SK-N-SH (cell line): ENCODE results near the gene KIT. TPM values are rescaled to one million over a fixed set of nuclear protein-coding genes. Genes with fewer than 3 reads are reported as not detected.
A peak's percentile ranks its signal among the peaks of the same experiment; 100 is the strongest.

Experiments
- CTCF ChIA-PET: fragments of 300-600, 350-600 bp; formaldehyde crosslinking; extraction: SDS; loops from one replicate; lab custom pipeline; 2021; lab: Yijun Ruan, JAX
- POLR2A ChIA-PET: fragments of 350-600 bp; sonication (Branson Sonifier 250); formaldehyde crosslinking; extraction: SDS; loops from one replicate; lab custom pipeline; 2020; ENCODE audit warnings: antibody characterized with exemption, inconsistent platforms; lab: Yijun Ruan, JAX
- DNase-seq: peaks from one replicate; pipeline ENCODE4 v3.0.0; 2012
- H2AFZ ChIP-seq: fragments of 200-600 bp; sonication (generic); 2 replicates; pipeline ENCODE4 v1.8.1; 2016; ENCODE audit warnings: antibody characterized with exemption, mild to moderate bottlenecking, low read depth
- H3F3A ChIP-seq: fragments of 200-600 bp; sonication (generic); replicated peaks from 2 replicates; pipeline ENCODE3; 2016; ENCODE audit warnings: antibody characterized with exemption, mild to moderate bottlenecking; ENCODE audit not compliant: insufficient read depth
- H3K27ac ChIP-seq, 2 experiments: fragments of 200-500 bp in 1 of 2; fragments of 200-600 bp in 1 of 2; sonication (Bioruptor generic) in 1 of 2; sonication (generic), shearing (Covaris generic) in 1 of 2; 2 replicates each; pipeline versions ENCODE4 v1.5.1 to v1.6.1; 2014 to 2016; ENCODE audit warnings: low read depth in 2 of 2, inconsistent platforms in 1 of 2, low read length in 1 of 2, mild to moderate bottlenecking in 1 of 2, mixed read lengths in 1 of 2
- H3K27me3 ChIP-seq: fragments of 200-600 bp; sonication (generic), shearing (Covaris generic); 2 replicates; pipeline ENCODE4 v1.6.1; 2016; ENCODE audit warnings: mixed run types; ENCODE audit not compliant: insufficient read depth
- H3K36me3 ChIP-seq, 2 experiments: fragments of 200-500 bp in 1 of 2; fragments of 200-600 bp in 1 of 2; sonication (Bioruptor generic) in 1 of 2; sonication (generic) in 1 of 2; replicated peaks in 1 of 2; 2 replicates each; pipeline versions ENCODE3 to v1.5.1; 2014 to 2016; ENCODE audit warnings: low read length in 1 of 2, mild to moderate bottlenecking in 1 of 2; ENCODE audit not compliant: insufficient read depth in 2 of 2, control insufficient read depth in 1 of 2
- H3K4me1 ChIP-seq, 2 experiments: fragments of 200-500 bp in 1 of 2; fragments of 200-600 bp in 1 of 2; sonication (Bioruptor generic) in 1 of 2; sonication (generic), shearing (Covaris generic) in 1 of 2; 2 replicates each; pipeline versions ENCODE4 v1.5.1 to v1.6.1; 2014 to 2016; ENCODE audit warnings: low read depth in 1 of 2, low read length in 1 of 2, mixed run types in 1 of 2; ENCODE audit not compliant: insufficient read depth in 2 of 2, control insufficient read depth in 1 of 2
- H3K4me2 ChIP-seq: fragments of 200-600 bp; sonication (generic), shearing (Covaris generic); 2 replicates; pipeline ENCODE4 v1.6.1; 2017; ENCODE audit warnings: mixed run types
- H3K4me3 ChIP-seq, 2 experiments: fragments of 200-500 bp in 1 of 2; fragments of 200-600 bp in 1 of 2; sonication (Bioruptor generic) in 1 of 2; sonication (generic), shearing (Covaris generic) in 1 of 2; 2 replicates each; pipeline versions ENCODE4 v1.5.1 to v1.8.1; 2014 to 2016; ENCODE audit warnings: low read depth in 2 of 2, inconsistent platforms in 1 of 2, low read length in 1 of 2, mild to moderate bottlenecking in 1 of 2, mixed read lengths in 1 of 2, moderate library complexity in 1 of 2
- H3K79me2 ChIP-seq: fragments of 200-600 bp; sonication (generic); 2 replicates; pipeline ENCODE4 v1.8.1; 2017; ENCODE audit warnings: mild to moderate bottlenecking; ENCODE audit not compliant: insufficient read depth
- H3K9ac ChIP-seq: fragments of 200-600 bp; sonication (generic); 2 replicates; pipeline ENCODE4 v1.6.1; 2017; ENCODE audit warnings: mixed run types
- H3K9me2 ChIP-seq: fragments of 200-600 bp; sonication (generic); 2 replicates; pipeline ENCODE4 v1.6.1; 2017; ENCODE audit warnings: mixed run types
- H3K9me3 ChIP-seq: fragments of 200-600 bp; sonication (generic); 2 replicates; pipeline ENCODE4 v1.6.1; 2017; ENCODE audit warnings: mixed run types, mild to moderate bottlenecking, moderate library complexity
- H4K20me1 ChIP-seq: fragments of 200-600 bp; sonication (generic); 2 replicates; pipeline ENCODE4 v1.6.1; 2017; ENCODE audit warnings: mild to moderate bottlenecking, mixed run types; ENCODE audit not compliant: insufficient read depth
- CHD2 ChIP-seq: fragments of 150-350 bp; IDR thresholded peaks from 2 replicates; pipeline ENCODE4 v1.6.1; 2018; ENCODE audit warnings: low read length; ENCODE audit not compliant: partially characterized antibody
- ELF1 ChIP-seq: IDR thresholded peaks from 2 replicates; pipeline ENCODE4 v1.4.0; 2012
- EP300 ChIP-seq, 2 experiments: IDR thresholded peaks; 2 replicates each; pipeline versions ENCODE4 v1.4.0 to v1.6.1; 2012; ENCODE audit warnings: borderline replicate concordance in 1 of 2, low read depth in 1 of 2, low read length in 1 of 2
- EZH2phosphoT487 ChIP-seq: fragments of 200-600 bp; sonication (generic); IDR thresholded peaks from 2 replicates; pipeline ENCODE4 v1.6.1; 2017; ENCODE audit warnings: low read depth, mixed run types, mild to moderate bottlenecking, antibody characterized with exemption, moderate library complexity, borderline replicate concordance
- GATA2 ChIP-seq: sonication (generic); formaldehyde crosslinking; IDR thresholded peaks from 2 replicates; pipeline ENCODE4 v1.5.0; 2020; ENCODE audit warnings: mild to moderate bottlenecking, missing genetic modification reagents
- JUND ChIP-seq: IDR thresholded peaks from 2 replicates; pipeline ENCODE4 v1.4.0; 2012
- MXI1 ChIP-seq: IDR thresholded peaks from 2 replicates; pipeline ENCODE4 v1.6.1; 2012; ENCODE audit warnings: mild to moderate bottlenecking, low read depth, low read length, improper control_type of control experiment
- POLR2AphosphoS5 ChIP-seq: IDR thresholded peaks from 2 replicates; pipeline ENCODE4 v1.6.1; 2012; ENCODE audit warnings: low read depth, low read length
- RAD21 ChIP-seq: IDR thresholded peaks from 2 replicates; pipeline ENCODE4 v1.6.1; 2012; ENCODE audit warnings: mild to moderate bottlenecking, low read length
- RCOR1 ChIP-seq: fragments of 150-350 bp; IDR thresholded peaks from 2 replicates; pipeline ENCODE4 v1.6.1; 2017; ENCODE audit warnings: antibody characterized with exemption, low read length
- RXRA ChIP-seq: IDR thresholded peaks from 2 replicates; pipeline ENCODE4 v1.4.0; 2012; ENCODE audit warnings: low read depth, mild to moderate bottlenecking, borderline replicate concordance
- SIN3A ChIP-seq: IDR thresholded peaks from 2 replicates; pipeline ENCODE4 v1.6.1; 2012; ENCODE audit warnings: low read depth, mild to moderate bottlenecking, low read length, moderate library complexity, borderline replicate concordance
- TAF1 ChIP-seq: IDR thresholded peaks from 2 replicates; pipeline ENCODE4 v1.6.1; 2012; ENCODE audit warnings: low read depth, mild to moderate bottlenecking, low read length, moderate library complexity, borderline replicate concordance
- WGBS: methylation state at CpG from one replicate; pipeline ENCODE4 v1.1.6; 2017; ENCODE audit warnings: low lambda C conversion rate; 5-methylcytosine and 5-hydroxymethylcytosine counted together
- polyA plus RNA-seq, 3 experiments: library from polyadenylated mRNA; depleted of rRNA; stranded (reverse); fragments of >200 nt; gene quantifications; 2 replicates each; pipeline ENCODE4 v1.2.3, GENCODE V29; 2012
- TF ChIP-seq, protein P1 (sequence below): IDR thresholded peaks from 2 replicates; pipeline ENCODE4; 2012
- TF ChIP-seq, protein P2 (sequence below): IDR thresholded peaks from 2 replicates; pipeline ENCODE4 v1.4.0; 2012; ENCODE audit warnings: low read depth, borderline replicate concordance

Gene KIT
- polyA plus RNA-seq, 1 of the 3 experiments (the other 2 are of a cell fraction), result 0.79 TPM

DNA sequence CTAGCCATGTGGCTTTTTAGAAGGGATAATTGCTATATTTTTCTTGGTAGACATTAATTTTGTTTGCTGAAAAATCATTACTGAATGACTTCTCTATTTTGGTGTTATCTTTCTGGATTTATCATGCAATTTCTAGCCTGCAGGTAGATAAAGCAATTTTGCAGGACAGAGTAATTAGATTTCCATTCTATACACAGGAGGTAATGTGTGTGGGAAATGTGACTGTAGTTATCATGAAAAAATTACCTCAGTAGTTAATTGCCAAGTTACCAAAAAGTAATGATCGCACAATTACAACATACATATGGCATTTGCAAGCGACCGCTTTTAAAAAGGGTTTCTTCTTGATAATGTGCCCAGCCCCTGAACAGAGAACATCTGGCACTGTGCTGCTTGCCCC, 66.1 kb downstream of the KIT start:
- DNase-seq, result peak; percentile 25
- Histone ChIP-seq H3K79me2 (no peaks in the 10 kb centered on the region), H3K4me2 (no peak overlapping the region), H3K36me3 (no peaks in the 10 kb centered on the region), H4K20me1 (no peaks in the 10 kb centered on the region), H3K27me3 (no peaks in the 10 kb centered on the region), H3K9me2 (no peaks in the 10 kb centered on the region), H3F3A (no peaks in the 10 kb centered on the region), H3K27ac (peak overlapping the region in 1 of 2 experiments; percentile 89; a peak in 2 of 4 replicates), H3K4me1 (peaks cover 0 to 13% of the 10 kb centered on the region in 2 experiments; a peak in 2 of 4 replicates), H3K9me3 (no peaks in the 10 kb centered on the region), H2AFZ (no peak overlapping the region), H3K9ac (no peak overlapping the region), H3K4me3 (no peak overlapping the region)
- WGBS, result 24% methylated on average over 3 of the region's 3 CpGs
- CTCF ChIA-PET, result no interaction called here
- no peak for TF ChIP-seq POLR2AphosphoS5
- TF ChIP-seq JUND, result no peak
- TF ChIP-seq, protein P1, sequence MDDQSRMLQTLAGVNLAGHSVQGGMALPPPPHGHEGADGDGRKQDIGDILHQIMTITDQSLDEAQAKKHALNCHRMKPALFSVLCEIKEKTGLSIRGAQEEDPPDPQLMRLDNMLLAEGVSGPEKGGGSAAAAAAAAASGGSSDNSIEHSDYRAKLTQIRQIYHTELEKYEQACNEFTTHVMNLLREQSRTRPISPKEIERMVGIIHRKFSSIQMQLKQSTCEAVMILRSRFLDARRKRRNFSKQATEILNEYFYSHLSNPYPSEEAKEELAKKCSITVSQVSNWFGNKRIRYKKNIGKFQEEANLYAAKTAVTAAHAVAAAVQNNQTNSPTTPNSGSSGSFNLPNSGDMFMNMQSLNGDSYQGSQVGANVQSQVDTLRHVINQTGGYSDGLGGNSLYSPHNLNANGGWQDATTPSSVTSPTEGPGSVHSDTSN, result no peak
- no peak for TF ChIP-seq SIN3A
- no peak for TF ChIP-seq EZH2phosphoT487
- no peak for TF ChIP-seq RAD21
- TF ChIP-seq MXI1, result no peak
- peak in 1 of 2 experiments; percentile 68; a peak in 2 of 4 replicates for TF ChIP-seq EP300 (IDR thresholded peaks at IDR 0.05; ENCODE audit: borderline replicate concordance in 1 of 2, low read depth in 1 of 2, low read length in 1 of 2)
- TF ChIP-seq CHD2, result no peak
- TF ChIP-seq GATA2 (CRISPR knock-in tag), result peak; percentile 88
- TF ChIP-seq, protein P2, sequence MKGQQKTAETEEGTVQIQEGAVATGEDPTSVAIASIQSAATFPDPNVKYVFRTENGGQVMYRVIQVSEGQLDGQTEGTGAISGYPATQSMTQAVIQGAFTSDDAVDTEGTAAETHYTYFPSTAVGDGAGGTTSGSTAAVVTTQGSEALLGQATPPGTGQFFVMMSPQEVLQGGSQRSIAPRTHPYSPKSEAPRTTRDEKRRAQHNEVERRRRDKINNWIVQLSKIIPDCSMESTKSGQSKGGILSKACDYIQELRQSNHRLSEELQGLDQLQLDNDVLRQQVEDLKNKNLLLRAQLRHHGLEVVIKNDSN, result no peak
- no peak for TF ChIP-seq RXRA
- TF ChIP-seq RCOR1, result peak; percentile 39; the same call in 1 of the 2 replicates
- POLR2A ChIA-PET, result no interaction called here

DNA sequence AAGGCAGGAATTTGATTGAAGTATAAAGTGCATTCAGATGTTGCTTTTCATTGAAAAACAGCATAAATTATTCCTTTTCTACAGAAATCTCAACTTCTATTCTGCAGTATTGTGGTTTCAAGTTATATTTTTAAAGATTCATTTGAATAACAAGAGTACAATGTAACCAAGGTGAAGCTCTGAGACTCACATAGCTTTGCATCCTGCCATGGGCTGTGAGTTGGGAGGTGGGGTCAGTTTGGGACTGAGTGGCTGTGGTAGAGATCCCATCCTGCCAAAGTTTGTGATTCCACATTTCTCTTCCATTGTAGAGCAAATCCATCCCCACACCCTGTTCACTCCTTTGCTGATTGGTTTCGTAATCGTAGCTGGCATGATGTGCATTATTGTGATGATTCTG, 69.2 kb downstream of the KIT start:
- CTCF ChIA-PET, result no interaction called here
- Histone ChIP-seq H2AFZ (no peak overlapping the region), H3K4me1 (peaks cover 0 to 13% of the 10 kb centered on the region in 2 experiments; a peak in 2 of 4 replicates), H3K9me3 (no peaks in the 10 kb centered on the region), H3K27me3 (no peaks in the 10 kb centered on the region), H3K9me2 (no peaks in the 10 kb centered on the region), H4K20me1 (no peaks in the 10 kb centered on the region), H3F3A (no peaks in the 10 kb centered on the region), H3K4me2 (no peak overlapping the region)
- TF ChIP-seq JUND (no peak), MXI1 (no peak), POLR2AphosphoS5 (no peak), ELF1 (no peak), TAF1 (no peak)
- TF ChIP-seq, all 33 proteins: peak for 0
- H3K36me3 ChIP-seq, result no peaks in the 10 kb centered on the region
- no peak overlapping the region for H3K27ac ChIP-seq
- H3K79me2 ChIP-seq, result no peaks in the 10 kb centered on the region
- 66% methylated on average over 2 of the region's 2 CpGs for WGBS
- H3K4me3 ChIP-seq, result no peak overlapping the region
- DNase-seq, result no peak
- POLR2A ChIA-PET, result no interaction called here
- no peak overlapping the region for H3K9ac ChIP-seq
